RWPE2 (cell line): ENCODE results near the gene ZBTB5.
"Not testable (repeated sequence)": the region's sequence is repeated elsewhere in the genome, so short reads cannot be mapped to it uniquely, and the experiment has no call there.

ENCODE experiments used
- ATAC-seq: fragments of 200-7000 bp; cut with Tn5 transposase; 3 replicates; pipeline ENCODE4 v1.9.1; 2021; ENCODE audit warnings: low read depth
- DNase-seq: peaks from one replicate; pipeline ENCODE4 v3.0.0-alpha.2; 2020; ENCODE audit warnings: low spot score
- H3K27ac ChIP-seq: fragments of 450-650 bp; 2 replicates; pipeline ENCODE4 v1.5.1; 2017; ENCODE audit warnings: mild to moderate bottlenecking; ENCODE audit not compliant: poor library complexity, severe bottlenecking
- H3K27me3 ChIP-seq: fragments of 250-450 bp; sonication (Bioruptor Pico); 2 replicates; pipeline ENCODE4 v1.5.1; 2021; ENCODE audit warnings: mild to moderate bottlenecking, moderate library complexity; ENCODE audit not compliant: insufficient read depth, poor library complexity, severe bottlenecking
- H3K36me3 ChIP-seq: fragments of 250-450 bp; sonication (Bioruptor Pico); 2 replicates; pipeline ENCODE4 v1.5.1; 2020; ENCODE audit warnings: low read depth, mild to moderate bottlenecking, moderate library complexity
- H3K4me1 ChIP-seq: fragments of 250-450 bp; sonication (Bioruptor Pico); 2 replicates; pipeline ENCODE4 v1.5.1; 2021; ENCODE audit warnings: mild to moderate bottlenecking, moderate library complexity; ENCODE audit not compliant: insufficient read depth, poor library complexity, severe bottlenecking
- H3K4me3 ChIP-seq: fragments of 250-450 bp; sonication (Bioruptor Pico); 2 replicates; pipeline ENCODE4 v1.5.1; 2021; ENCODE audit warnings: mild to moderate bottlenecking, moderate library complexity; ENCODE audit not compliant: severe bottlenecking
- H3K9me3 ChIP-seq: fragments of 250-450 bp; sonication (Bioruptor Pico); 2 replicates; pipeline ENCODE4 v1.5.1; 2021; ENCODE audit warnings: mild to moderate bottlenecking, moderate library complexity; ENCODE audit not compliant: severe bottlenecking
- TF ChIP-seq, protein P1 (sequence below): fragments of 450-650 bp; IDR thresholded peaks from one replicate; pipeline ENCODE4 v1.5.1; 2017; ENCODE audit warnings: mild to moderate bottlenecking, moderate library complexity; ENCODE audit not compliant: poor library complexity, severe bottlenecking

Gene ZBTB5, protein sequence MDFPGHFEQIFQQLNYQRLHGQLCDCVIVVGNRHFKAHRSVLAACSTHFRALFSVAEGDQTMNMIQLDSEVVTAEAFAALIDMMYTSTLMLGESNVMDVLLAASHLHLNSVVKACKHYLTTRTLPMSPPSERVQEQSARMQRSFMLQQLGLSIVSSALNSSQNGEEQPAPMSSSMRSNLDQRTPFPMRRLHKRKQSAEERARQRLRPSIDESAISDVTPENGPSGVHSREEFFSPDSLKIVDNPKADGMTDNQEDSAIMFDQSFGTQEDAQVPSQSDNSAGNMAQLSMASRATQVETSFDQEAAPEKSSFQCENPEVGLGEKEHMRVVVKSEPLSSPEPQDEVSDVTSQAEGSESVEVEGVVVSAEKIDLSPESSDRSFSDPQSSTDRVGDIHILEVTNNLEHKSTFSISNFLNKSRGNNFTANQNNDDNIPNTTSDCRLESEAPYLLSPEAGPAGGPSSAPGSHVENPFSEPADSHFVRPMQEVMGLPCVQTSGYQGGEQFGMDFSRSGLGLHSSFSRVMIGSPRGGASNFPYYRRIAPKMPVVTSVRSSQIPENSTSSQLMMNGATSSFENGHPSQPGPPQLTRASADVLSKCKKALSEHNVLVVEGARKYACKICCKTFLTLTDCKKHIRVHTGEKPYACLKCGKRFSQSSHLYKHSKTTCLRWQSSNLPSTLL

GRCh38 chr9:37465249-37466036, at the start of gene ZBTB5:
Gene ZBTB5 (minus strand): TSS chr9:37465450. CDS start chr9:37442551, 22,899 bp downstream.
- TF ChIP-seq, protein P1, sequence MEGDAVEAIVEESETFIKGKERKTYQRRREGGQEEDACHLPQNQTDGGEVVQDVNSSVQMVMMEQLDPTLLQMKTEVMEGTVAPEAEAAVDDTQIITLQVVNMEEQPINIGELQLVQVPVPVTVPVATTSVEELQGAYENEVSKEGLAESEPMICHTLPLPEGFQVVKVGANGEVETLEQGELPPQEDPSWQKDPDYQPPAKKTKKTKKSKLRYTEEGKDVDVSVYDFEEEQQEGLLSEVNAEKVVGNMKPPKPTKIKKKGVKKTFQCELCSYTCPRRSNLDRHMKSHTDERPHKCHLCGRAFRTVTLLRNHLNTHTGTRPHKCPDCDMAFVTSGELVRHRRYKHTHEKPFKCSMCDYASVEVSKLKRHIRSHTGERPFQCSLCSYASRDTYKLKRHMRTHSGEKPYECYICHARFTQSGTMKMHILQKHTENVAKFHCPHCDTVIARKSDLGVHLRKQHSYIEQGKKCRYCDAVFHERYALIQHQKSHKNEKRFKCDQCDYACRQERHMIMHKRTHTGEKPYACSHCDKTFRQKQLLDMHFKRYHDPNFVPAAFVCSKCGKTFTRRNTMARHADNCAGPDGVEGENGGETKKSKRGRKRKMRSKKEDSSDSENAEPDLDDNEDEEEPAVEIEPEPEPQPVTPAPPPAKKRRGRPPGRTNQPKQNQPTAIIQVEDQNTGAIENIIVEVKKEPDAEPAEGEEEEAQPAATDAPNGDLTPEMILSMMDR: no peak
- peak within 1 kb of the TSS; percentile 88 for H3K27ac ChIP-seq
- H3K4me1 ChIP-seq: peaks cover 7% of the 10 kb centered on the region
- H3K36me3 ChIP-seq: peaks cover 6% of the 10 kb centered on the region; the same call in 1 of the 2 replicates
- H3K27me3 ChIP-seq: no peaks in the 10 kb centered on the region
- ATAC-seq (peak; percentile 83), DNase-seq (peak; percentile 99)
- H3K9me3 ChIP-seq: no peaks in the 10 kb centered on the region
- H3K4me3 ChIP-seq: peak within 1 kb of the TSS; percentile 68

DNA sequence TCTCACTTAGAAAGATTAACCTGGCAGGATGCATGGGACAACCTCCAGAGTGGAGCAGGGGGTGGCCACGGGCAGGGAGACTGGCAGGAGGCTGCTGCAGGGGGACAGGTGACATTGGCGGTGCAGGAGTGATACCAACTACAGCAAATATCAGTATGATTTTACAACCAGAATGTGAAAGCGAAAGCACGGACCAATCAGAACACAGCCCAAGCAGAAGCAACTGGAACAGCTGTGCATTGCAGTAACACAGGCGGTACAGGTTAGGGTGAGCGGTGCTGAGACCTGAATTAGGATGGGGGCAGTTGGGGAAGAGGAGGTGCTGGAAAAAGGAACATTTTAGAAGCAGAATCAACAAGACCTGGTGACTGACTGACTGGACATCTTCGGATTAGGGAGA, 49.7 kb upstream of the ZBTB5 start:
- TF ChIP-seq, protein P1: no peak
- H3K36me3 ChIP-seq: no peaks in the 10 kb centered on the region
- no peaks in the 10 kb centered on the region for H3K27me3 ChIP-seq
- H3K4me3 ChIP-seq: no peak overlapping the region
- no peaks in the 10 kb centered on the region for H3K4me1 ChIP-seq
- DNase-seq (no peak), ATAC-seq (no peak)
- no peak overlapping the region for H3K27ac ChIP-seq
- H3K9me3 ChIP-seq: no peaks in the 10 kb centered on the region

DNA sequence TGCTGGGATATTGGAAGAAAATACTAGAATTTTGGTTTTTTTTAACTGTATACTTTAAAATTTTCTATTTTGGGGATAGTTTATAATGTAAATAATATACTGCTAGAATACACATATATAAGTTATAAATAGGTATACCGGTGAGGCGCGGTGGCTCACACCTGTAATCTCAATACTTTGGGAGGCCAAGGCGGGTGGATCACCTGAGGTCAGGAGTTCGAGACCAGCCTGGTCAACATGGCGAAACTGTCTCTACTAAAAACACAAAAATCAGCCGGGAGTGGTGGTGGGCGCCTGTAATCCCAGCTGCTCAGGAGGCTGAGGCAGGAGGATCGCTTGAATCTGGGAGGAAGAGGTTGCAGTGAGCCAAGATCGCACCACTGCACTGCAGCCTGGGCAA, 49.2 kb upstream of the ZBTB5 start:
- not testable (repeated sequence) for ATAC-seq, H3K27ac ChIP-seq, H3K27me3 ChIP-seq, DNase-seq, H3K36me3 ChIP-seq, H3K9me3 ChIP-seq, H3K4me3 ChIP-seq, H3K4me1 ChIP-seq

GRCh38 chr9:37512437-37512836, 47.2 kb upstream of the ZBTB5 start:
- no peaks in the 10 kb centered on the region for H3K4me1 ChIP-seq
- DNase-seq (no peak), ATAC-seq (no peak)
- no peaks in the 10 kb centered on the region for H3K27me3 ChIP-seq
- H3K4me3 ChIP-seq: no peak overlapping the region
- no peaks in the 10 kb centered on the region for H3K9me3 ChIP-seq
- no peaks in the 10 kb centered on the region; the same call in 1 of the 2 replicates for H3K36me3 ChIP-seq
- no peak overlapping the region for H3K27ac ChIP-seq
- TF ChIP-seq, protein P1: no peak
